Mucosa of stomach (tissue), 1 donor: ENCODE results near the gene PGF.

ENCODE experiments used
- H3K27me3 ChIP-seq: one replicate; pipeline ENCODE4 v1.7.0; 2013; ENCODE audit warnings: mild to moderate bottlenecking, low read length; ENCODE audit not compliant: control insufficient read depth, insufficient read depth
- H3K36me3 ChIP-seq: one replicate; pipeline ENCODE4 v1.7.0; 2013; ENCODE audit warnings: low read length; ENCODE audit not compliant: control insufficient read depth, insufficient read depth
- H3K4me1 ChIP-seq: one replicate; pipeline ENCODE4 v1.7.0; 2013; ENCODE audit warnings: mild to moderate bottlenecking, low read length; ENCODE audit not compliant: control insufficient read depth, insufficient read depth
- H3K4me3 ChIP-seq: one replicate; pipeline ENCODE4 v1.7.0; 2013; ENCODE audit warnings: low read length
- H3K9ac ChIP-seq: one replicate; pipeline ENCODE4 v1.7.0; 2013; ENCODE audit warnings: mild to moderate bottlenecking, low read length, moderate library complexity
- H3K9me3 ChIP-seq: one replicate; pipeline ENCODE4 v1.7.0; 2013; ENCODE audit warnings: mild to moderate bottlenecking, low read length, moderate library complexity; ENCODE audit not compliant: control insufficient read depth
- donor health status: Pancreatic carcinoma.

Gene PGF

DNA sequence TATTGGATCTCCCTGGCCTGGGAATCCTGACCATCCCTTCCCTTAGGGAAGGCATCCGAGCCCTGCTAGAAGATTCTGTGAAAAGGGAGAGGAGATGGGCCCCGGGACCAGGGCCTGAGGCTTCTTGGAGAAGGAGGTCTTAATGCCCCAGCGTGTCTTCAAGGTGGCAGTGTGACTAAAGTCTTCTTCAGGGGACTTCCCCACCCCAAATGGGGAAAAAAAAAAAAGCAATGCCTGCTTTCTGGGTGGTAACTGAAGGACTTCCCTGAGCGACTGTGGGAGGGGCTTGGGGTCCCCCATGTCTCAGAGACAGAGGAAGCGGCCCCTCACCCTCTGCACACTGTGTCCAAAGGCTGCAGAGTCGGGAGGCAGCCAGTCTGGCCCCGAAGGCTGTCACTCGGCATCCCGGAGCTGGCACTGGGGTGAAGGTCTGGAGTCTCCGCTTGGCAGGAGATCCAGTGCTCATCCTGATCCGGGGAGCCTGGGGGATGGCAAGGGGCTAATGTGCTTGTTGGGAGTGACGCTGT, 7.8 kb upstream of the PGF start:
- no peaks in the 10 kb centered on the region for H3K36me3 ChIP-seq
- no peak overlapping the region for H3K4me3 ChIP-seq
- H3K9me3 ChIP-seq, result no peaks in the 10 kb centered on the region
- no peaks in the 10 kb centered on the region for H3K4me1 ChIP-seq
- peaks cover 9% of the 10 kb centered on the region for H3K27me3 ChIP-seq
- H3K9ac ChIP-seq, result no peak overlapping the region

DNA sequence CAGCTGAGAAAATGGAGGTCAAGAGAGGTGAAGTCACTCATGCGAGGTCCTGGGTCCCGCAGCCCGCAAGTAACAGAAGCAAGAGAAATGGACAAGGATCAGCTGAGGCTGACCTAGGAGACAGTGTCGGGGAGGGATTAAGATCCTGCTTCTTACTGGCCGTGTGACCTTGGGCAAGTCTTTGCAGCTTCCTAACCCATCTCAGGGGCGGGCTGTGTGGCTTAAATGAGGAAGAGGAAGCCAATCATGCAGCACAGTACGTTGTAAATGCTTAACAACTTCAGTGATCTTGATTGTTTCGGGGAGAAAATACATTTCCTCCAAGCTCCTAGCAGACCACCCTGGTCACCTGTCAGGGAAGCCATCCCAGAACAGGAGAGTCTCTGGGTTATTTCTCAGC, 7.1 kb upstream of the PGF start:
- no peaks in the 10 kb centered on the region for H3K36me3 ChIP-seq
- no peaks in the 10 kb centered on the region for H3K4me1 ChIP-seq
- no peak overlapping the region for H3K9ac ChIP-seq
- H3K4me3 ChIP-seq, result no peak overlapping the region
- H3K9me3 ChIP-seq, result no peaks in the 10 kb centered on the region
- peaks cover 9% of the 10 kb centered on the region for H3K27me3 ChIP-seq

DNA sequence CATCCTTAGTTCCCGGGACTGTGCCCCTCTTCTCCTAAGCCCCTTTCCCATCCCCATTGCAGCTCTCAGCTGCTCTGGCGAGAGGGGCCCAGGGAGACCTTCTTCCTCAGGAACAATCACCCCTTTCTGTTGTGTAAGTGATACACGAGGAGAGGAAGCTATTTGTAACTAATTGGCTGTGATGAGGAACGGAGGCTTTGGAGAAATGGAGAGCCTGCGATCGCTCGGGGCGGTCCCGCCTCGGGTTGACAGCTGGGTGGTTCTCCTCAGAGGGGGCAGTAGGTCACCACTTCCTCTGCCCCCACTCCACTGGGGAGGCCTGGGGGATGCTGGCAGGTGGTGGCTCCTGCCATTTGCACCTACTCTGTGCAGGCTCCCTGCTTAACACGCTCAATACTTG, 6.6 kb upstream of the PGF start:
- peaks cover 9% of the 10 kb centered on the region for H3K27me3 ChIP-seq

DNA sequence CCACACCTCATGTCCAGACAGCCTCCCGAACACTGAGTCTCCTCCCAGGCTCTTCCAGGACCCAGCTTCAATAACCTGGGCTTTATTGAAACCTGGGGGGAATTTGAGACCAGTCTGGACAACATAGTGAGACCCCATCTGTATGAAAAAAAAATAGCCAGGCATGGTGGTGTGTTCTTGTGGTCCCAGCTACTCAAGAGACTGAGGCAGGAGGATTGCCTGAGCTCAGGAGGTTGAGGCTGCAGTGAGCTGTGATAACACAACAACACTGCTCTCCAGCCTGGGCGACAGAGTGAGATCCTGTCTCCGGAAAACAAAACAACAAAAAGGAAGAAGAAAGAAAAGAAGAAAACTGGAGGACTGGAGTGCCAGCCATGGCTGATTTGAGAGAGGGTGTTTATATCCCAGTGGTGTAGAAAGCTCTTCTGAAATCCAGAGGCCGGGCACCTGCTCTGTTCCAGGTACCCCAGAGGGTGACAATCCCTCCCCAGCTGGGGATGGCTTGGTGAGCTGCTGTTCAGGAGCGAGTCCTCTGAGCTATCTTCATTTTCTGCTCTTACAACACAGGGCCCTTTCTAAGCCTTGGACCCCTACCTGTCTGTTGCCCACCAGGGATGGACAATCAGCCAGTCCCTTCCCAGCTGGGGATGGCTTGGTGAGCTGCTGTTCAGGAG, 6.0 kb upstream of the PGF start:
- Histone ChIP-seq H3K4me1 (no peaks in the 10 kb centered on the region), H3K9me3 (no peaks in the 10 kb centered on the region), H3K9ac (no peak overlapping the region), H3K36me3 (no peaks in the 10 kb centered on the region), H3K27me3 (peaks cover 15% of the 10 kb centered on the region), H3K4me3 (no peak overlapping the region)

More for the DNA sequence above, 6.6 kb upstream of the PGF start:
- Histone ChIP-seq H3K9me3 (no peaks in the 10 kb centered on the region), H3K9ac (no peak overlapping the region), H3K36me3 (no peaks in the 10 kb centered on the region), H3K4me3 (no peak overlapping the region), H3K4me1 (no peaks in the 10 kb centered on the region)

DNA sequence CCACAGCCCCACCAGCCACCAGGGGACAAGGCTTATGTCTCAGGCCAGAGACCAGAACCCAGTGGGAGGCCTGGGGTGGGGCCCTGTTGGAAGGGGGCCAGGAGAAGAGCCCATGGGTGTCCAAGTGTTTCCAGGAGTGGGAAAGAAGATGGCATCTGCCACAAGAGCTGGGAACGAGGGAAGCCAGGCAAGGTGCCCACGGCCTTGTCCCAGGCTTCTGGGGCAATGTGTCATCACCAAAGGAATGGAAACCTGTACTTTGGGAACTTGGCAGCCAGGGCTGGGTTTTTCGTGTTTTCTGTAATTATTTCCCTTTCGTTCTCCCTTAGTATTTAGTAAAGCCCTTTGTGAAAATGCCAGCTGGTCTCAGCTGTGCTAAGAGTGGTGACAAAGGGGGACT, 5.3 kb upstream of the PGF start:
- Histone ChIP-seq H3K4me3 (no peak overlapping the region), H3K9ac (no peak overlapping the region), H3K27me3 (peaks cover 21% of the 10 kb centered on the region), H3K4me1 (no peaks in the 10 kb centered on the region), H3K9me3 (no peaks in the 10 kb centered on the region), H3K36me3 (no peaks in the 10 kb centered on the region)

DNA sequence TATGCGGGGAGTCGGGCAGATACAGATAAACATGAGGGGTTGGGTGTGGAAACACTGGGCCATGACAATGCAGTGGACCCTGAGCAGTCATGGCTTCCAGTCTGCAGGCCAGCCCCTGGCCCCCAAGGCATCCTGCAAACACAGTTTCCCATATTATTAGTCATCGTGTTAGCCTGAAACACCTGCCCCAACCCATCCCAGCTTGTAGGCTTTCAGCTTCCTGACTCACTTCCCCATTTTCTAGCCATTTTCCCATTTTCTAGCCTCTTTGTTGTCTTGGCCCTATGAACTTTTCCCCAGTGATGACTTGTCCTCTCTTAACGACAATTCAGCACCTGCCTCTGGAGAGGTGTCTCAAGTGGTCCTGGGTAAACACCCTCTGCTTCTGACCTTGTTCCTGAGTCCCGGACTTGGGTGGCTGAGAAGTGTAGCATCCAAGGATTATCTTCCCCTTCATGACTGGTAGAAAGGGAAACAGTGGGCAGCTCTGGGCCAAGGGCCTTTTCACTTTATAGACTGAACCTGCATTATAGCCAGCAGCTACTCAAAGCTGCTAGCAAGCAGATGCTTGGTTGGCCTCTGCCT, 4.3 kb upstream of the PGF start:
- no peak overlapping the region for H3K4me3 ChIP-seq
- H3K27me3 ChIP-seq, result peaks cover 30% of the 10 kb centered on the region
- no peaks in the 10 kb centered on the region for H3K36me3 ChIP-seq
- peaks cover 6% of the 10 kb centered on the region for H3K4me1 ChIP-seq
- no peaks in the 10 kb centered on the region for H3K9me3 ChIP-seq
- H3K9ac ChIP-seq, result no peak overlapping the region

DNA sequence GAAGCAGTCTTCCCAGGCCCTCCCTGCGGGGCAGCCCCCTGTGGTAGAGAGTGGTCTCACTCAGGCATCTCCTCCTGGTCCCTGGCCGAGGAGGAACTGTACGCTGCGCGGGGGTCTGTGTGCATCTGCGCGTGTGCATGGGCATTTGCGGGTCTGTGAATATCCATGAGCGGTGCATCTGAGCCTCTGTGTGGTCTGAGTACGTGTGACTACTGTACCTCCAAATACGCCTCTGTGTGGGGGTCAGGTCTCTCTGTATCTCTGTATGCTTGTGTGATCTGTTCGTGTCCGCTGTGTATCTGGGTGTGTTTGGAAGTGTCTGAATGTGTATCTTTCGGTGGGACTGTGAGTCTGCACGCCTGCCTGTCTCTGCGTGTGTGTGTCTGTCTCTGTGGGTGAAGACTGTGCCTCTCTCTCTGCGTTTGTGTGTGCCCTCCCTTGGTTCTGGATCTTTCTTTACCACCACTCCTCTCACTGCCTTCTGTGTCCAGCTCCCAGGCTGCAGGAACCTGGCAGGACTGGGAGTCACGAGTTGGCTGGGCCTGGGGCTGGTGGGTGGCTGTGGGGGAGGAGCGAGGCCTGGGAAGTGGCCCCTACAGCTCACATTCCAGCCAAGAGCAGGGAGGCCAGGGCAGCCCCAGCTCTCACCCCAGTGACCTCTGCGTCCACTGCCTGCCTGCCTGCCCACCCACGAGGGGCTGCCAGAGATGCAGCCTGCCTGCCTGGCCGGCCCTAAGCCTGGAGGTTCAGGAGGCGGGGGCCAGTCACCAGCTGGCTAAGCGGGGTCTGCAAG, 1.1 kb upstream of the PGF start:
- Histone ChIP-seq H3K4me1 (peaks cover 11% of the 10 kb centered on the region), H3K27me3 (peaks cover 30% of the 10 kb centered on the region), H3K9ac (no peak overlapping the region), H3K4me3 (no peak overlapping the region), H3K36me3 (no peaks in the 10 kb centered on the region), H3K9me3 (no peaks in the 10 kb centered on the region)

DNA sequence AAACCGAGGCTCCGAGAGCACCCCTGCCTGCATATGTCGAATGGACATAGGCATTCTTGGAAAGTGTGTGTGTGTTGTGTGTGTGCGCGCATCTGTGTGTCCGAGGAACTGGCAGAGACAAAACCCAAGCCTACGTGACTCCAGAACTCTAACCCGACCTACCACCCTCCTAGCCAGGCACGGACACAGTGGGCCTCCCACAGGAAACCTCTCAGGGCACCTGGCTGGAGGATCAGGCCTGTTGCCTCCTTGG, 556 bp upstream of the PGF start:
- Histone ChIP-seq H3K36me3 (no peaks in the 10 kb centered on the region), H3K27me3 (peaks cover 30% of the 10 kb centered on the region), H3K9ac (no peak overlapping the region), H3K4me1 (peaks cover 16% of the 10 kb centered on the region), H3K9me3 (no peaks in the 10 kb centered on the region), H3K4me3 (no peak overlapping the region)

DNA sequence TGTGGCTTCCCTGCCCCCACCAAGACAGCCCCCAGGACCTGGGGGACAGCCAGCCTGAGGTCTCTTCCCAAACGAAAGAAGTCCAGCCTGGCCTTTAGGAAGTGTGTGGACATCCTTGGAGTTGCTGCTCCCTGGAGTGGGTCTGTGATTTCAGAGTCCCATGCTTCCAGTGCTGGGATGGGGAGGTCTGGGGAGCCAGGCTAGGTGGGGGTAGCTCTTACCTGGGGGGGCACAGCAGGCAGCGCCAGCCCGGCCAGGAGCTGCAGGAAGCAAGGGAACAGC, 509 bp downstream of the PGF start:
- no peak overlapping the region for H3K9ac ChIP-seq
- no peak overlapping the region for H3K4me3 ChIP-seq
- no peaks in the 10 kb centered on the region for H3K36me3 ChIP-seq
- peaks cover 27% of the 10 kb centered on the region for H3K4me1 ChIP-seq
- peaks cover 30% of the 10 kb centered on the region for H3K27me3 ChIP-seq
- no peaks in the 10 kb centered on the region for H3K9me3 ChIP-seq

DNA sequence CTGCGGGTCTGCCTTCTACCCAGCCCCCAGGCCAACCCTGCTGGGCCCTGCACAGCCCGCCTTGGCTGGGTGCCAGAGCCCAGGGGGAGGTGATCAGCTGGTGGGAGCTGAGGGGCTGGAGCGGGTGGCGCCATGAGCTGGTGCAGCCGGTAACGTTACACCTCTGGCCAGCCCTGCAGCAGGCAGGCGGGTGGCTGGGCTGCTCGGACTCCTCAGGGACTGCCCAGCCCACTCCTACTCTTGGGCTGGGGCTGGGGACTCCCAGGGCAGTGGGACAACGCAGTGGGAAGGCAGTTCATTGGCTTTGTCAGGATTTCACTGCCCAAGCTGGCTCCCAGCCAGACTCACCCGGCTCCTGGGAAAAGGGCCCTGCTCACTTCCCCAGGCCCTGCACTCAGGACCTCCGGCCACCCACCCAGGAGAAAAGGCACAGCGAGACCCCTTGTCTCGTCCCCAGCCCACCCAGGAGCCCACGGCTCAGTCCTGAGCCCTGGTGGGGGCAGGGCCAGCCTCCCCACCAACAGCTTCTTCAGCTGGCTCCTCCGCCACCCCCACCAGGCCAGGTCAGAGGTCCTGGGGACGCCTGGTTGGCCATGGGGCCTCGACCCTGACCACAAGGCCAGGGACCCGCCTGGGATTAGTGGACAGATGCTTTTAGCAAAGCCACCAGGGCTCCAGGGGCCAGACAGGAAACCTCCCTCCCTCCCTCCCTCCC, 1.0 kb downstream of the PGF start:
- Histone ChIP-seq H3K27me3 (peaks cover 30% of the 10 kb centered on the region), H3K9me3 (no peaks in the 10 kb centered on the region), H3K36me3 (no peaks in the 10 kb centered on the region), H3K4me1 (peaks cover 27% of the 10 kb centered on the region), H3K9ac (no peak overlapping the region), H3K4me3 (no peak overlapping the region)

DNA sequence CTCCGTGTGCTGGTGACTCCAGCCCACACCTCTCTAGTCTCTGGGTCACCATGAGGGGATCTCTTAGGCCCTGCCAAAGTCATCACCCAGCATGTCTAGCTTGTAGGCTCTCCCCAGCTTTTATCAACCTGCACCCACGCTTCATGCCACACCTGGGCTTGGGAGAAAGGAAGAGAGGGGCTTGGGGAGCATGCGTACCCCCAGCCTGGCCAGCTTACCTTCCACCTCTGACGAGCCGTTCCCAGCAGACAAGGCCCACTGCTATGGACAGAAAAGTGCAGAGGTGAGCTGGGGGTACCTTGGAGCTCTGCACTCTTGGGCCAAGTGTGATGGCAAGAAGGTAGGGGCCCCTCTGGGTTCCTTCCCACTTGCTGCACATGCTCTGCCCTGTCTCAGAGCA, 1.7 kb downstream of the PGF start:
- no peak overlapping the region for H3K4me3 ChIP-seq
- H3K9ac ChIP-seq, result no peak overlapping the region
- H3K9me3 ChIP-seq, result no peaks in the 10 kb centered on the region
- H3K27me3 ChIP-seq, result peaks cover 30% of the 10 kb centered on the region
- no peaks in the 10 kb centered on the region for H3K36me3 ChIP-seq
- peaks cover 27% of the 10 kb centered on the region for H3K4me1 ChIP-seq
